Stomach (tissue), 9 donors: ENCODE data around the gene PNPT1. TPM values are rescaled to one million over a fixed set of nuclear protein-coding genes. Genes with fewer than 3 reads are reported as not detected.
A peak's percentile ranks its signal among the peaks of the same experiment; 100 is the strongest.
"Not testable (repeated sequence)": the region's sequence is repeated elsewhere in the genome, so short reads cannot be mapped to it uniquely, and the experiment has no call there.

Experiments used
- DNase-seq, 2 donors: peaks; one replicate each; pipeline versions ENCODE4 v3.0.0 to v3.0.0-alpha.2; 2013 to 2019
- H3K27ac ChIP-seq, 5 donors: fragments of 200-600 bp in 4 of 5; sonication (generic) in 4 of 5; one replicate each; pipeline ENCODE4 v1.5.1; 2013 to 2019; ENCODE audit warnings: mild to moderate bottlenecking in 1 of 5, moderate library complexity in 1 of 5
- H3K27me3 ChIP-seq, 3 donors: fragments of 200-600 bp; sonication (generic); one replicate each; pipeline ENCODE4 v1.5.1; 2017 to 2019; ENCODE audit warnings: mixed run types in 1 of 3
- H3K36me3 ChIP-seq, 4 donors: fragments of 200-600 bp; sonication (generic); 1 replicate in 3 of 4; 2 replicates in 1 of 4; pipeline ENCODE4 v1.5.1; 2016 to 2019
- H3K4me1 ChIP-seq, 4 donors: fragments of 200-600 bp; sonication (generic); one replicate each; pipeline ENCODE4 v1.5.1; 2016 to 2019
- H3K4me3 ChIP-seq, 4 donors: fragments of 200-600 bp; sonication (generic) in 3 of 4; one replicate each; pipeline ENCODE4 v1.5.1; 2016 to 2019; ENCODE audit warnings: mild to moderate bottlenecking in 1 of 4
- H3K9me3 ChIP-seq, 4 donors: fragments of 200-600 bp; sonication (generic); one replicate each; pipeline ENCODE4 v1.5.1; 2016 to 2019
- EP300 ChIP-seq: sonication (generic); formaldehyde crosslinking; IDR thresholded peaks from one replicate; pipeline ENCODE4 v1.6.1; 2017; ENCODE audit warnings: antibody characterized with exemption
- POLR2A ChIP-seq, 4 donors: fragments of 450-650 bp; IDR thresholded peaks; one replicate each; pipeline ENCODE4 v1.6.1; 2016; ENCODE audit warnings: antibody characterized with exemption in 4 of 4, control low read depth in 2 of 4, mild to moderate bottlenecking in 1 of 4, moderate library complexity in 1 of 4
- POLR2AphosphoS5 ChIP-seq, 3 donors: sonication (generic); formaldehyde crosslinking; IDR thresholded peaks; one replicate each; pipeline ENCODE4 v1.6.1; 2016; ENCODE audit warnings: antibody characterized with exemption in 3 of 3
- WGBS, 5 donors: extraction: QIAGEN DNeasy Blood & Tissue Kit in 3 of 5; methylation state at CpG; one replicate each; pipeline versions ENCODE4 v1.1.5 to v1.1.7; 2013 to 2018; 5-methylcytosine and 5-hydroxymethylcytosine counted together
- intact Hi-C: fragments of 100-400 bp; cut with DNase I; formaldehyde crosslinking; loops from one replicate; pipeline ENCODE4 v1.15.1; 2023; ENCODE audit warnings: low total_unique reads
- polyA plus RNA-seq, 3 donors: library from polyadenylated mRNA; stranded (reverse); fragments of 200-250 nt; gene quantifications; one replicate each; pipeline ENCODE4 v1.2.3, GENCODE V29; 2013
- total RNA-seq, 5 donors: library from RNA; depleted of rRNA; stranded (reverse); fragments of >200 nt; gene quantifications; one replicate each; pipeline versions ENCODE4 v1.1.0 to v1.2.3, GENCODE V29; 2014 to 2016
- TF ChIP-seq, protein P1 (sequence below), 7 experiments: fragments of 450-650 bp in 4 of 7; fragments of 200-600 bp in 3 of 7; sonication (generic) in 3 of 7; IDR thresholded peaks; one replicate each; pipeline ENCODE4 v1.5.1; 2016 to 2019; ENCODE audit warnings: antibody characterized with exemption in 7 of 7, control low read depth in 2 of 7, mild to moderate bottlenecking in 1 of 7
- donor health status: healthy with polysubstance abuse.
- donor health status: Bipolar disorder and iron deficiency.
- donor health status: healthy.

The PNPT1 gene
- total and polyA plus RNA-seq, 8 donors = 3.2 to 38.4 (median 7.2) TPM

- intact Hi-C loops = loop anchor here (10.0 kb wide), 1 partner anchor 422 kb away; no protein-coding TSS in a partner anchor
These were observed 18.9 kb upstream of the PNPT1 start for GRCh38 chr2:55712477-55713060.

DNA sequence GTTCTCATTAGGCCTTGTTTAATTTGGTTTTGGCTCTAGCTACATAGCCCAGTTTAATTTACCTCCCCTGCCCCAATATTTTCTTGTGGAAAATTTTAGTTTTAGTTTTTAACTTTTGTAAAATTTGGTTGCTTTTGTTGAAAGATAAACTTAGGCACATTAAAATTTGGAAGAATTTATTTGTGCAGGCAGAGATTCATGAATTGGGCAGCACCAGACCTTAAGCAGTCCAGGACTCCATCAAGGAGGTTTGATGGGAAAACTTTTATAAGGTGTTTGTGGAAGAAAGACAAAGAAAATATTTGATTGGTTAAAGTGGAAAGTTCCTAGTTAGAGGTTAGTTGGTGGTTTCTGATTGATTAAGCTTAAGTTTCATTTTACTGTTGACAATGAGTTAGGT is 16.4 kb upstream of the PNPT1 start:
- DNase-seq = no peak
- H3K4me3 ChIP-seq = no peak overlapping the region
- H3K9me3 ChIP-seq = no peaks in the 10 kb centered on the region
- no peaks in the 10 kb centered on the region for H3K4me1 ChIP-seq
- intact Hi-C loops = loop anchor here (10.0 kb wide), 1 partner anchor 425 kb away; no protein-coding TSS in a partner anchor
- no peak overlapping the region for H3K27ac ChIP-seq
- no peaks in the 10 kb centered on the region for H3K36me3 ChIP-seq
- TF ChIP-seq POLR2A (IDR thresholded peaks at IDR 0.05) = no peak
- no peak for TF ChIP-seq POLR2AphosphoS5 (IDR thresholded peaks at IDR 0.05)
- TF ChIP-seq, protein P1, sequence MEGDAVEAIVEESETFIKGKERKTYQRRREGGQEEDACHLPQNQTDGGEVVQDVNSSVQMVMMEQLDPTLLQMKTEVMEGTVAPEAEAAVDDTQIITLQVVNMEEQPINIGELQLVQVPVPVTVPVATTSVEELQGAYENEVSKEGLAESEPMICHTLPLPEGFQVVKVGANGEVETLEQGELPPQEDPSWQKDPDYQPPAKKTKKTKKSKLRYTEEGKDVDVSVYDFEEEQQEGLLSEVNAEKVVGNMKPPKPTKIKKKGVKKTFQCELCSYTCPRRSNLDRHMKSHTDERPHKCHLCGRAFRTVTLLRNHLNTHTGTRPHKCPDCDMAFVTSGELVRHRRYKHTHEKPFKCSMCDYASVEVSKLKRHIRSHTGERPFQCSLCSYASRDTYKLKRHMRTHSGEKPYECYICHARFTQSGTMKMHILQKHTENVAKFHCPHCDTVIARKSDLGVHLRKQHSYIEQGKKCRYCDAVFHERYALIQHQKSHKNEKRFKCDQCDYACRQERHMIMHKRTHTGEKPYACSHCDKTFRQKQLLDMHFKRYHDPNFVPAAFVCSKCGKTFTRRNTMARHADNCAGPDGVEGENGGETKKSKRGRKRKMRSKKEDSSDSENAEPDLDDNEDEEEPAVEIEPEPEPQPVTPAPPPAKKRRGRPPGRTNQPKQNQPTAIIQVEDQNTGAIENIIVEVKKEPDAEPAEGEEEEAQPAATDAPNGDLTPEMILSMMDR (IDR thresholded peaks at IDR 0.05) = no peak
- no peak for TF ChIP-seq EP300
- no peaks in the 10 kb centered on the region for H3K27me3 ChIP-seq

More at GRCh38 chr2:55712477-55713060, 18.9 kb upstream of the PNPT1 start:
- 54 to 67% (median 57%) methylated on average over 6 of the region's 6 CpGs for WGBS, 5 donors
- no peaks in the 10 kb centered on the region for H3K27me3 ChIP-seq
- H3K36me3 ChIP-seq = no peaks in the 10 kb centered on the region
- no peaks in the 10 kb centered on the region for H3K4me1 ChIP-seq
- TF ChIP-seq, protein P1 (IDR thresholded peaks at IDR 0.05) = no peak
- TF ChIP-seq POLR2A (IDR thresholded peaks at IDR 0.05) (no peak), EP300 (no peak)
- peak in 1 of 2 donors; percentile 16 for DNase-seq
- H3K4me3 ChIP-seq = no peak overlapping the region
- no peak overlapping the region for H3K27ac ChIP-seq
- H3K9me3 ChIP-seq = no peaks in the 10 kb centered on the region

DNA sequence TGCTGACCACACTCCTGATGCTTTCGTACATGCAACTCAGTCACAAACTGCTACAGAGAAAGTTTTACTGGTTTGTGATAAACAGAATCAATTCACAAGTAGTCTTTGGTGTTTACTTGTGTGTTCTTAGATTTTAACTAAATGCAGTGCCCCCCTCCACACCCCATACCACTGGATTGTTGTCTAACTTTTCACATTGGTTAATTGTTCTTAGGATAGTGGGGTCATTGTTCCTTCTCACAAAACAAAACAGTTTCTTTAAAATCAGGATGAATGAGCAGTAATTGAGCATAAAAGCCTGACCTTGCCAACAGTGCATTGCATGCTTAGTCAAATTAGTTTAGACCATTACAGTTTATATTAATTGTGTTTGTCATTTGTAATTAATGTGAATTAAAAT is 14.1 kb upstream of the PNPT1 start:
- intact Hi-C loops = no loop called here
- 57 to 76% (median 62%) methylated on average over 1 of the region's 1 CpG for WGBS, 5 donors
- TF ChIP-seq POLR2AphosphoS5 (IDR thresholded peaks at IDR 0.05) (no peak), POLR2A (IDR thresholded peaks at IDR 0.05) (no peak), EP300 (no peak)
- TF ChIP-seq, protein P1 (IDR thresholded peaks at IDR 0.05) = no peak

GRCh38 chr2:55706258-55706657 is 12.6 kb upstream of the PNPT1 start:
- WGBS, 5 donors = 69 to 83% (median 81%) methylated on average over 3 to 4 of the region's 4 CpGs
- DNase-seq, H3K27me3 ChIP-seq, H3K36me3 ChIP-seq, H3K27ac ChIP-seq, H3K4me1 ChIP-seq, H3K4me3 ChIP-seq, intact Hi-C loops, H3K9me3 ChIP-seq: not testable (repeated sequence)

More for the DNA sequence above, 14.1 kb upstream of the PNPT1 start:
- DNase-seq = no peak
- no peaks in the 10 kb centered on the region for H3K36me3 ChIP-seq
- no peak overlapping the region for H3K4me3 ChIP-seq
- H3K4me1 ChIP-seq = no peaks in the 10 kb centered on the region
- H3K27ac ChIP-seq = no peak overlapping the region
- no peaks in the 10 kb centered on the region for H3K9me3 ChIP-seq
- peaks cover 0 to 5% (median 0%) of the 10 kb centered on the region in 3 donors for H3K27me3 ChIP-seq

- WGBS, 5 donors = 68 to 77% (median 74%) methylated on average over 7 of the region's 7 CpGs
These were observed 11.5 kb upstream of the PNPT1 start for GRCh38 chr2:55705027-55705653.

More at GRCh38 chr2:55705027-55705653, 11.5 kb upstream of the PNPT1 start:
- no peaks in the 10 kb centered on the region for H3K4me1 ChIP-seq
- DNase-seq = no peak
- intact Hi-C loops = no loop called here
- H3K27ac ChIP-seq = no peak overlapping the region
- peaks cover 0 to 17% (median 0%) of the 10 kb centered on the region in 3 donors for H3K27me3 ChIP-seq
- H3K36me3 ChIP-seq = no peaks in the 10 kb centered on the region
- no peak overlapping the region for H3K4me3 ChIP-seq
- TF ChIP-seq POLR2AphosphoS5 (IDR thresholded peaks at IDR 0.05) (no peak), EP300 (no peak), POLR2A (IDR thresholded peaks at IDR 0.05) (no peak)
- TF ChIP-seq, protein P1 (IDR thresholded peaks at IDR 0.05) = no peak
- H3K9me3 ChIP-seq = no peaks in the 10 kb centered on the region
